Panc1 (cell line): ENCODE results near the gene PLXND1. TPM values are rescaled to one million over a fixed set of nuclear protein-coding genes. Genes with fewer than 3 reads are reported as not detected.

Experiments used
- ATAC-seq: fragments of 200-7000 bp; cut with Tn5 transposase; 2 replicates; pipeline ENCODE4 v1.9.1; 2020; ENCODE audit warnings: mild to moderate bottlenecking, moderate library complexity
- BruUV-seq: library from RNA; stranded (reverse); fragments of 400-500 nt; replicated peaks from 2 replicates; lab custom pipeline; 2021; lab: Mats Ljungman, UMichigan
- CTCF ChIA-PET: fragments of 300-600 bp; sonication (Branson Sonifier 250); formaldehyde crosslinking; loops from one replicate; lab custom pipeline; 2022; ENCODE audit warnings: antibody characterized with exemption; lab: Charles Lee
- POLR2A ChIA-PET: fragments of 300-600 bp; sonication (Branson Sonifier 250); formaldehyde crosslinking; loops from one replicate; lab custom pipeline; 2022; ENCODE audit warnings: antibody characterized with exemption; lab: Charles Lee
- DNase-seq: peaks from one replicate; pipeline ENCODE4 v3.0.0-alpha.2; 2010; ENCODE audit warnings: low read depth, low spot score
- H3K27ac ChIP-seq: 2 replicates; pipeline ENCODE4 v1.5.1; 2011; ENCODE audit warnings: mild to moderate bottlenecking, low read length, inconsistent platforms
- H3K27me3 ChIP-seq: fragments of 200-500 bp; sonication (Bioruptor generic); 2 replicates; pipeline ENCODE4 v1.6.0; 2014; ENCODE audit warnings: low read length, inconsistent platforms; ENCODE audit not compliant: control insufficient read depth, insufficient read depth
- H3K36me3 ChIP-seq: fragments of 200-500 bp; sonication (Bioruptor generic); 2 replicates; pipeline ENCODE4 v1.5.1; 2014; ENCODE audit warnings: inconsistent platforms, mild to moderate bottlenecking, low read length, moderate library complexity; ENCODE audit not compliant: control insufficient read depth, insufficient read depth
- H3K4me1 ChIP-seq: 2 replicates; pipeline ENCODE4 v1.5.1; 2011; ENCODE audit warnings: inconsistent platforms, mild to moderate bottlenecking, low read length, moderate library complexity; ENCODE audit not compliant: control insufficient read depth, insufficient read depth
- H3K4me3 ChIP-seq, 2 experiments: 2 replicates each; pipeline ENCODE4 v1.5.1; 2011 to 2012; ENCODE audit warnings: low read depth in 2 of 2, low read length in 2 of 2, mild to moderate bottlenecking in 2 of 2, inconsistent platforms in 1 of 2, moderate library complexity in 1 of 2
- H3K9me3 ChIP-seq: fragments of 200-500 bp; sonication (Bioruptor generic); 2 replicates; pipeline ENCODE4 v1.5.1; 2014; ENCODE audit warnings: low read depth, mild to moderate bottlenecking, inconsistent platforms, low read length, moderate library complexity; ENCODE audit not compliant: control insufficient read depth, insufficient read depth
- CTCF ChIP-seq: fragments of 450-650 bp; IDR thresholded peaks from 2 replicates; pipeline ENCODE4 v1.5.1; 2017; ENCODE audit warnings: mild to moderate bottlenecking
- POLR2AphosphoS5 ChIP-seq: IDR thresholded peaks from 2 replicates; pipeline ENCODE4 v1.6.1; 2012; ENCODE audit warnings: mild to moderate bottlenecking, low read depth, low read length, moderate library complexity
- SIN3A ChIP-seq: IDR thresholded peaks from 2 replicates; pipeline ENCODE4 v1.6.1; 2012; ENCODE audit warnings: low read depth, mild to moderate bottlenecking, low read length, moderate library complexity, borderline replicate concordance; ENCODE audit not compliant: insufficient read depth
- TCF7L2 ChIP-seq: IDR thresholded peaks from 2 replicates; pipeline ENCODE4 v1.6.1; 2011; ENCODE audit warnings: mild to moderate bottlenecking, low read depth, low read length, inconsistent platforms
- in situ Hi-C: cut with HindIII; loops from 2 replicates; pipeline ENCODE4 v1.10.0; 2016; ENCODE audit warnings: low sequenced_read_pairs, low pct_unique_long_range_greater_than_20kb
- intact Hi-C: fragments of 100-400 bp; cut with micrococcal nuclease; formaldehyde crosslinking; loops from one replicate; pipeline ENCODE4 v1.10.0; 2022; ENCODE audit not compliant: unreplicated experiment
- total RNA-seq: library from RNA; stranded (reverse); gene quantifications from one replicate; pipeline ENCODE4 v1.2.1, GENCODE V29; 2021; ENCODE audit not compliant: unreplicated experiment
- TF ChIP-seq, protein P1 (sequence below), 2 experiments: IDR thresholded peaks; 2 replicates each; pipeline ENCODE4 v1.6.1; 2011 to 2012; ENCODE audit warnings: low read depth in 2 of 2, control low read depth in 1 of 2, low read length in 1 of 2, mild to moderate bottlenecking in 1 of 2, moderate library complexity in 1 of 2; ENCODE audit not compliant: insufficient read depth in 1 of 2

PLXND1 gene
- total RNA-seq, 1 experiment from 2014 or later = 248 TPM

DNA sequence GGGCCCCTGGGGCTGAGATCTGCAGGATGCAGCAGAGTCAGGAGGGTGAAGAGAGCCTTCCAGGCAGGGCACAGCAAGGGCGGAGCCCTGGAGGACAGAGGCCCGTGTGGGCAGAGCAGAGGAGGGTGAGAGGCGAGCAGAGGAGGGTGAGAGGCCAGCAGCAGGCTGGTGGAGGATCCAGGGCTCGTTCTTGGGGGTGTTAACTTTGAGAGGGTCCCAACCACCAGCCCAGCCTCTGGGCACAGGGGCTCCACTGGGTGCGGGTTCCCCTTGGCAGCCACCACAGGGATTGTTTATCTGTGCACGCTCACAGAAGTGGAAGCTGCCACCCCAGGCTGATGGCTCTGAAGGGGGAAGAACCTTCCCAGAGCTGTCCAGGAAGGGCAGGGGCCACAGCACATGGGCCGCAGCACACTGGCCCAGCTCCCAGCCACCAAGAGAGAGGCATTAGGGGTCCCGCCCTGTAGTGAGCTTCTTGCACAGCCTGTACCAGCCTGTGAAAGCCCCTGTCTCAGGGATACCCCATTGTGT is 9.3 kb upstream of the PLXND1 start:
- Histone ChIP-seq H3K27me3 (no peaks in the 10 kb centered on the region), H3K27ac (no peak overlapping the region), H3K4me3 (no peak overlapping the region), H3K36me3 (no peaks in the 10 kb centered on the region), H3K4me1 (peaks cover 23% of the 10 kb centered on the region), H3K9me3 (no peaks in the 10 kb centered on the region)
- in situ Hi-C loops (no loop called here), intact Hi-C loops (no loop called here)
- POLR2A ChIA-PET = no interaction called here
- no TSS peak for BruUV-seq
- CTCF ChIA-PET = no interaction called here
- DNase-seq (no peak), ATAC-seq (peak; percentile 27; the same call in 1 of the 2 replicates)
- TF ChIP-seq, protein P1, sequence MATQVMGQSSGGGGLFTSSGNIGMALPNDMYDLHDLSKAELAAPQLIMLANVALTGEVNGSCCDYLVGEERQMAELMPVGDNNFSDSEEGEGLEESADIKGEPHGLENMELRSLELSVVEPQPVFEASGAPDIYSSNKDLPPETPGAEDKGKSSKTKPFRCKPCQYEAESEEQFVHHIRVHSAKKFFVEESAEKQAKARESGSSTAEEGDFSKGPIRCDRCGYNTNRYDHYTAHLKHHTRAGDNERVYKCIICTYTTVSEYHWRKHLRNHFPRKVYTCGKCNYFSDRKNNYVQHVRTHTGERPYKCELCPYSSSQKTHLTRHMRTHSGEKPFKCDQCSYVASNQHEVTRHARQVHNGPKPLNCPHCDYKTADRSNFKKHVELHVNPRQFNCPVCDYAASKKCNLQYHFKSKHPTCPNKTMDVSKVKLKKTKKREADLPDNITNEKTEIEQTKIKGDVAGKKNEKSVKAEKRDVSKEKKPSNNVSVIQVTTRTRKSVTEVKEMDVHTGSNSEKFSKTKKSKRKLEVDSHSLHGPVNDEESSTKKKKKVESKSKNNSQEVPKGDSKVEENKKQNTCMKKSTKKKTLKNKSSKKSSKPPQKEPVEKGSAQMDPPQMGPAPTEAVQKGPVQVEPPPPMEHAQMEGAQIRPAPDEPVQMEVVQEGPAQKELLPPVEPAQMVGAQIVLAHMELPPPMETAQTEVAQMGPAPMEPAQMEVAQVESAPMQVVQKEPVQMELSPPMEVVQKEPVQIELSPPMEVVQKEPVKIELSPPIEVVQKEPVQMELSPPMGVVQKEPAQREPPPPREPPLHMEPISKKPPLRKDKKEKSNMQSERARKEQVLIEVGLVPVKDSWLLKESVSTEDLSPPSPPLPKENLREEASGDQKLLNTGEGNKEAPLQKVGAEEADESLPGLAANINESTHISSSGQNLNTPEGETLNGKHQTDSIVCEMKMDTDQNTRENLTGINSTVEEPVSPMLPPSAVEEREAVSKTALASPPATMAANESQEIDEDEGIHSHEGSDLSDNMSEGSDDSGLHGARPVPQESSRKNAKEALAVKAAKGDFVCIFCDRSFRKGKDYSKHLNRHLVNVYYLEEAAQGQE (IDR thresholded peaks at IDR 0.05; ENCODE audit: insufficient read depth in 1 of 2, low read depth in 2 of 2, low read length in 1 of 2) = no peak
- TF ChIP-seq SIN3A (no peak), CTCF (no peak), TCF7L2 (no peak), POLR2AphosphoS5 (no peak)

DNA sequence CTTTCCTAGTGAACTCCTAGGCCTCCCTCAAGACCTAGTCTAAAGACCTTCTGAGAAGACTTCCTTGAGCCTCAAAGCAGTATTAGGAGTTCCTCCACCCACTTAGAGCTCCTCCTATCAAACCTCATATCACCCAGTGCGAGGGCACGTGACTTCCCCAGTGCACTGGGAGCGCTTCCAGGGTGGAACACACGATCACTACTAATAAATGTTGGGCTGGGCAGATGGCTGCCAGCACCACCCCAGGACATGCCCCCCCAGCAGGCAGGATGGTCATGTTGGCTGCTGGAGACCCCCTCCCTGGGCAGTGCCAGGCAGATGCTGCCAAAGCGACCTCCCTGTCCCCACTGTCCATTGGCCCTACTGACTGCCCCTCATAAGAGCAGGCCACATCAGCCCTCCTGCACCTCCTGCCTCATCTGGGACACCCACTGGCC is 8.5 kb upstream of the PLXND1 start:
- no peak overlapping the region for H3K27ac ChIP-seq
- no peak for ATAC-seq
- in situ Hi-C loops = no loop called here

More for the DNA sequence above, 8.5 kb upstream of the PLXND1 start:
- Histone ChIP-seq H3K27me3 (no peaks in the 10 kb centered on the region), H3K4me1 (peaks cover 29% of the 10 kb centered on the region), H3K9me3 (no peaks in the 10 kb centered on the region), H3K4me3 (no peak overlapping the region), H3K36me3 (no peaks in the 10 kb centered on the region)
- intact Hi-C loops = no loop called here
- DNase-seq = no peak
- CTCF ChIA-PET = no interaction called here
- POLR2A ChIA-PET = no interaction called here
- no TSS peak for BruUV-seq
- no peak for TF ChIP-seq TCF7L2
- TF ChIP-seq SIN3A = no peak
- TF ChIP-seq, protein P1 (IDR thresholded peaks at IDR 0.05; ENCODE audit: insufficient read depth in 1 of 2, low read depth in 2 of 2, low read length in 1 of 2) = no peak
- TF ChIP-seq CTCF = no peak
- TF ChIP-seq POLR2AphosphoS5 = no peak
